ENCODE measurements around the gene HOXC10. TPM values are rescaled to one million over a fixed set of nuclear protein-coding genes. Genes with fewer than 3 reads are reported as not detected.

Gene HOXC10
- total RNA-seq, 3 donors from 2014 or later (not counting 1 experiment from before 2014, with no cell fraction given): not detected

DNA sequence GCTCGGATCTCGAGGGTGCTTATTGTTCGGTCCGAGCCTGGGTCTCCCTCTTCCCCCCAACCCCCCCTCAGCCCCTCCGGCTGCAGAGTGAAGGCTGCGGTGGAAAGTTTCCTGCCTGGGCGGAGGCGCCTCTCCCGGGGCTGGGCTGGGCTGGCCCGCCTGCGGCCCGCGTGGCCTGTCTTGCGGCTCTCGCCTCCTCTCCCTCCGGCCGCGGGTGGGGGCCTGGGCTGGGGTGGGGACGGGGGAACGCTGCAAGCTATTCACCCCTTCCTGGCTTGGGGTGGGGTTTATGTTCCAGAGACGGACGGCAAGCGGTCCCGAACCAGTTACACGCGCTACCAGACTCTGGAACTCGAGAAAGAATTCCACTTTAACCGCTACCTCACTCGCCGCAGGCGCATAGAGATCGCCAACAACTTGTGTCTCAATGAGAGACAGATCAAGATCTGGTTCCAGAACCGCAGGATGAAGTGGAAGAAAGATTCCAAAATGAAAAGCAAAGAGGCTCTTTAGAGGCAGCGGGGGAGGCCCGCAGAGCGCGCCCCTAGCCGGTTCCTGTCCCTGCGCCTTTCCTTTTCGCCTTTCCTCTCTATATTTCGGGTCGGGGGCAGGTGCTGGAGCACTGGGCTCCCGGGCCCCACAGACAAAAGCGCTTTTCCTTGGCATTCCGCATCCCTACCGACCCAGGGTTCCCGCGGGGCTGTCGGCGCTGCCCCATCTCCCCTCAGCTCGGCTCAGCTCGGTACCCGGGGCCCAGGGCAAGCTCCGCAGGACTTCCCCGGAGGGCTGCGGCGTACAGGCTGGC, 49.2 kb downstream of the HOXC10 start:
- Histone ChIP-seq H3K4me1 (ENCODE audit: control insufficient read depth, insufficient read depth, low read length) (peaks cover 26% of the 10 kb centered on the region), H3K4me3 (ENCODE audit: low read length) (peak overlapping the region; percentile 13), H3K9me3 (ENCODE audit: control insufficient read depth, insufficient read depth, low read length) (peaks cover 9% of the 10 kb centered on the region), H3K36me3 (ENCODE audit: control insufficient read depth, insufficient read depth, low read length) (no peaks in the 10 kb centered on the region), H3K27me3 (ENCODE audit: control insufficient read depth, insufficient read depth, low read length) (peaks cover 89% of the 10 kb centered on the region), H3K27ac (ENCODE audit: low read length) (no peak overlapping the region)
- Mint-ChIP-seq H3K27me3 (ENCODE audit: low read depth in 2 of 2) (peaks cover 83 to 94% of the 10 kb centered on the region in 2 donors), H3K27ac (no peak overlapping the region), H3K4me1 (peaks cover 23 to 27% of the 10 kb centered on the region in 2 donors), H3K9me3 (peaks cover 0 to 2% of the 10 kb centered on the region in 2 donors), H3K36me3 (no peaks in the 10 kb centered on the region), H3K4me3 (peak overlapping the region; percentile 78)
- 5% methylated on average over 46 of the region's 57 CpGs for WGBS (ENCODE audit: insufficient coverage)
- DNase-seq: peak in 1 of 2 donors; percentile 38
- intact Hi-C loops (cut with micrococcal nuclease): loop anchor here (2.0 to 10.0 kb wide), 3 partner anchors 17 to 51 kb away; no protein-coding TSS in a partner anchor
- TF ChIP-seq CTCF (IDR thresholded peaks at IDR 0.05): no peak
- ATAC-seq: peak in 2 of 3 donors; percentile 48 to 64

DNA sequence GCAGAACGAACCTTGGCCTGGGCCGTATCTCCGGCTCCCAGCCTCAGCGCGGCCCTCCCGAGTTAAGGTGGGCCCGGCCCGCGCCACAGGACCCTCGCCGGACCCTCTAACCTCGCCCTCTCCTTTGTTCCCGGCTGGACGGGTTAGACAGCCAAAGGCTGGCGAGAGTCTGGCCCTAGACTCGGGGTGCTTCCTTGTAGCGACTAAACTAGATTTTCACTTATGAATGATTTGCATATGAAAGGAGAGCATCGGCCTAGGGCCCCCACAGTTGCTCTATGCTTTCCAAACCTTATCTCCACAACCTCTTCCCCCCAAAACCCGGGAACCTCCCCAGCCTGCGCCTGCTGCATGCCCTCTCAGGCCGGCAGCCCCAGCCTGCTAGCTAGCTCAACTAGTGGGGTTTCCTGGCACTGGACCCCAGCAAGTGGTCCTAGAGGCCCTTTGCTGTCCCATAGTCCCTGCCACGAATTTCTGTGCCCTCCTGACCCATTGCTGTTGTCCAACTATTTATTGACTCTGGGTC, 49.9 kb downstream of the HOXC10 start:
- Histone ChIP-seq H3K4me1 (ENCODE audit: control insufficient read depth, insufficient read depth, low read length) (peaks cover 26% of the 10 kb centered on the region), H3K9me3 (ENCODE audit: control insufficient read depth, insufficient read depth, low read length) (peaks cover 9% of the 10 kb centered on the region), H3K27me3 (ENCODE audit: control insufficient read depth, insufficient read depth, low read length) (peaks cover 85% of the 10 kb centered on the region), H3K4me3 (ENCODE audit: low read length) (no peak overlapping the region), H3K27ac (ENCODE audit: low read length) (no peak overlapping the region), H3K36me3 (ENCODE audit: control insufficient read depth, insufficient read depth, low read length) (no peaks in the 10 kb centered on the region)
- no peak for TF ChIP-seq CTCF (IDR thresholded peaks at IDR 0.05)
- intact Hi-C loops (cut with micrococcal nuclease): loop anchor here (5.0 to 10.0 kb wide), 2 partner anchors 38 to 50 kb away; no protein-coding TSS in a partner anchor
- H3K9me3 Mint-ChIP-seq: peaks cover 0 to 2% of the 10 kb centered on the region in 2 donors
- no peaks in the 10 kb centered on the region for H3K36me3 Mint-ChIP-seq
- H3K4me1 Mint-ChIP-seq: peaks cover 23 to 27% of the 10 kb centered on the region in 2 donors
- peak overlapping the region; percentile 74 for H3K4me3 Mint-ChIP-seq
- DNase-seq (no peak), ATAC-seq (no peak)
- H3K27ac Mint-ChIP-seq: peak overlapping the region in 1 of 2 donors; percentile 31
- 43% methylated on average over 22 of the region's 22 CpGs for WGBS (ENCODE audit: insufficient coverage)
- H3K27me3 Mint-ChIP-seq (ENCODE audit: low read depth in 2 of 2): peaks cover 84 to 96% of the 10 kb centered on the region in 2 donors

DNA sequence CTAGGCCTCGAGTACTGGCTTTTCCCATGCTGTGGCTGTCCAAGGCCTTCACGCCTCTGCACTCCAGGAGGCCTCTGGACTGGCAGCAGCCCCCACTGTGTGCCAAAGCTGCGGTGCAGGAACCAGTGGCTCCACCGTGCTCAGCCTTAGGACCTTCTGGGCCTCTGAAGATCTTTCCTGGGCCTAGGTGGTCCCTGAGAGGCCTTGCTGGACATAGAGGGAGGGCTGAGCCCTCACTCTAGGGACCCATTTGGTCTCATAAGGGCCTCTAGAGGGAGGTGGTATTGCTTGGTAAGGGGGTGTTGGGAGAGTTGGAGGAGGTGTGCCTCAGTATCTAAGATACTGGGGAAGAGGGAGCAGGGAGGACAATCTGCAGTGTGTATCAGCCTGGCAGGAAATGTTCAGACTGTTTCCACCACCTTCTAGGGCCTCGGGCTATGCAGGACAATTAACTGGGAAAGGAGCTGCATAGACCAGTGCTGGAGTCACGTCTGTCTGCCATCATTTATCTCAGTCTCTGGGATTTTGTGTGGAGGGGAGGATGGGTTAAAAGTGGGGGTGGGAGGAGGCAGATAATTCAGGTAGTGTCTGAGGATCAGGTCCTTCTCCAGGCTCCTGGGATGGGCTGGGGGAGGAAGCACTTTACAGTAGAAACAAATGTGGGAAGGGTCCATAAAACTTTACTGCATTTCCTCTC, 50.8 kb downstream of the HOXC10 start:
- intact Hi-C loops (cut with micrococcal nuclease): loop anchor here (10.0 kb wide), 1 partner anchor 49 kb away; no protein-coding TSS in a partner anchor
- Mint-ChIP-seq H3K36me3 (no peaks in the 10 kb centered on the region), H3K9me3 (peaks cover 0 to 2% of the 10 kb centered on the region in 2 donors), H3K4me1 (peaks cover 23 to 27% of the 10 kb centered on the region in 2 donors), H3K4me3 (no peak overlapping the region), H3K27me3 (ENCODE audit: low read depth in 2 of 2) (peaks cover 85 to 96% of the 10 kb centered on the region in 2 donors), H3K27ac (no peak overlapping the region)
- no peak for TF ChIP-seq CTCF (IDR thresholded peaks at IDR 0.05)
- Histone ChIP-seq H3K4me1 (ENCODE audit: control insufficient read depth, insufficient read depth, low read length) (peaks cover 26% of the 10 kb centered on the region), H3K4me3 (ENCODE audit: low read length) (no peak overlapping the region), H3K27ac (ENCODE audit: low read length) (no peak overlapping the region), H3K27me3 (ENCODE audit: control insufficient read depth, insufficient read depth, low read length) (peaks cover 85% of the 10 kb centered on the region), H3K36me3 (ENCODE audit: control insufficient read depth, insufficient read depth, low read length) (no peaks in the 10 kb centered on the region), H3K9me3 (ENCODE audit: control insufficient read depth, insufficient read depth, low read length) (peaks cover 9% of the 10 kb centered on the region)
- ATAC-seq (no peak), DNase-seq (no peak)
- 85% methylated on average over 6 of the region's 6 CpGs for WGBS (ENCODE audit: insufficient coverage)

Measured in natural killer cell (primary cell).